HepG2 (cell line): Measurements from ENCODE around the gene TTYH1. TPM values are rescaled to one million over a fixed set of nuclear protein-coding genes. Genes with fewer than 3 reads are reported as not detected.

ENCODE experiments used
- BCLAF1 ChIP-seq: fragments of 450-650 bp; IDR thresholded peaks from 2 replicates; pipeline ENCODE4 v1.6.1; 2017; ENCODE audit warnings: mild to moderate bottlenecking
- CHCHD3 ChIP-seq: sonication (generic); formaldehyde crosslinking; IDR thresholded peaks from 2 replicates; pipeline ENCODE4 v1.8.0; 2022; ENCODE audit warnings: mild to moderate bottlenecking, missing genetic modification reagents, moderate library complexity
- CREBL2 ChIP-seq: sonication (generic); formaldehyde crosslinking; IDR thresholded peaks from 2 replicates; pipeline ENCODE4 v1.8.1; 2023; ENCODE audit warnings: missing genetic modification reagents, mild to moderate bottlenecking, borderline replicate concordance
- HBP1 ChIP-seq: IDR thresholded peaks from 2 replicates; pipeline ENCODE4 v1.6.1; 2016; ENCODE audit warnings: low read depth, control low read depth
- KLF13 ChIP-seq: sonication (generic); formaldehyde crosslinking; IDR thresholded peaks from 2 replicates; pipeline ENCODE4 v1.4.0; 2020; ENCODE audit warnings: mild to moderate bottlenecking, missing genetic modification reagents
- NFAT5 ChIP-seq: sonication (generic); formaldehyde crosslinking; IDR thresholded peaks from 2 replicates; pipeline ENCODE4 v1.4.0; 2020; ENCODE audit warnings: missing genetic modification reagents
- PHF8 ChIP-seq: sonication (generic); formaldehyde crosslinking; IDR thresholded peaks from 2 replicates; pipeline ENCODE4 v1.5.0; 2020; ENCODE audit warnings: missing genetic modification reagents
- PRDM10 ChIP-seq: sonication (generic); formaldehyde crosslinking; IDR thresholded peaks from 2 replicates; pipeline ENCODE4 v1.4.0; 2020; ENCODE audit warnings: low read depth, missing genetic modification reagents
- TFAP4 ChIP-seq: sonication (generic); IDR thresholded peaks from 2 replicates; pipeline ENCODE4 v1.6.1; 2016; ENCODE audit warnings: low read depth, borderline replicate concordance
- ZNF136 ChIP-seq: sonication (generic); formaldehyde crosslinking; IDR thresholded peaks from 2 replicates; pipeline ENCODE4 v1.8.1; 2022; ENCODE audit warnings: low read depth, mild to moderate bottlenecking, moderate library complexity, missing genetic modification reagents
- ZNF350 ChIP-seq: sonication (generic); formaldehyde crosslinking; IDR thresholded peaks from 2 replicates; pipeline ENCODE4 v1.4.0; 2020; ENCODE audit warnings: mild to moderate bottlenecking, low read depth, missing genetic modification reagents, borderline replicate concordance
- ZNF607 ChIP-seq: sonication (generic); formaldehyde crosslinking; IDR thresholded peaks from 2 replicates; pipeline ENCODE4 v1.5.1; 2020; ENCODE audit warnings: missing genetic modification reagents, mild to moderate bottlenecking, borderline replicate concordance
- polyA plus RNA-seq, 8 experiments: library from polyadenylated mRNA; depleted of rRNA in 3 of 8; stranded (reverse) in 7 of 8; unstranded in 1 of 8; fragments of >200 nt; fragmentation: Illumina TruSeq in 4 of 8; extraction: Trizol in 4 of 8; gene quantifications; 2 replicates each; pipeline versions ENCODE4 v1.2.1 to v1.2.3, GENCODE V29; 2011 to 2016; ENCODE audit warnings: low read depth in 4 of 8, missing spikeins in 1 of 8, mixed read lengths in 1 of 8; ENCODE audit not compliant: insufficient read depth in 1 of 8
- total RNA-seq, 5 experiments: library from RNA; depleted of rRNA; stranded (reverse); fragments of >200 nt; fragmentation: Illumina TruSeq; extraction: Trizol; gene quantifications; 2 replicates each; pipeline ENCODE4 v1.2.3, GENCODE V29; 2016; ENCODE audit warnings: low read depth in 1 of 5

TTYH1 gene
- total and polyA plus RNA-seq, 2 of the 13 experiments (the other 11 are each of a cell fraction or from before 2014, with no cell fraction given): 6.9 to 19.9 TPM

GRCh38 chr19:54464630-54465425, 49.6 kb downstream of the TTYH1 start (continued):
- TF ChIP-seq ZNF350 (CRISPR knock-in tag): no peak; the same call in 1 of the 2 replicates
- TF ChIP-seq ZNF136 (CRISPR knock-in tag): no peak
- TF ChIP-seq CHCHD3: no peak
- no peak for TF ChIP-seq HBP1
- 0 out of 2 replicates have a peak, but pooled peaks have one; percentile 72 for TF ChIP-seq ZNF607 (CRISPR knock-in tag)
- TF ChIP-seq CREBL2: no peak
- no peak for TF ChIP-seq BCLAF1
- peak; percentile 71 for TF ChIP-seq PHF8
- no peak for TF ChIP-seq KLF13 (CRISPR knock-in tag)
- no peak for TF ChIP-seq NFAT5
- no peak for TF ChIP-seq PRDM10 (CRISPR knock-in tag)
- peak; percentile 7; the same call in 1 of the 2 replicates for TF ChIP-seq TFAP4
